Ovary (tissue), 3 donors: ENCODE data around the gene FAM180A.

Source experiments
- EP300 ChIP-seq: sonication (generic); formaldehyde crosslinking; IDR thresholded peaks from one replicate; pipeline ENCODE4 v1.6.1; 2017; ENCODE audit warnings: antibody characterized with exemption
- TF ChIP-seq, protein P1 (sequence below), 3 donors: fragments of 450-650 bp in 2 of 3; fragments of 200-600 bp in 1 of 3; IDR thresholded peaks; one replicate each; pipeline versions ENCODE4 v1.5.1 to v1.8.0; 2016 to 2022; ENCODE audit warnings: antibody characterized with exemption in 3 of 3, mild to moderate bottlenecking in 1 of 3
- donor health status: DM: no; HTN: no; CAD: no.

DNA sequence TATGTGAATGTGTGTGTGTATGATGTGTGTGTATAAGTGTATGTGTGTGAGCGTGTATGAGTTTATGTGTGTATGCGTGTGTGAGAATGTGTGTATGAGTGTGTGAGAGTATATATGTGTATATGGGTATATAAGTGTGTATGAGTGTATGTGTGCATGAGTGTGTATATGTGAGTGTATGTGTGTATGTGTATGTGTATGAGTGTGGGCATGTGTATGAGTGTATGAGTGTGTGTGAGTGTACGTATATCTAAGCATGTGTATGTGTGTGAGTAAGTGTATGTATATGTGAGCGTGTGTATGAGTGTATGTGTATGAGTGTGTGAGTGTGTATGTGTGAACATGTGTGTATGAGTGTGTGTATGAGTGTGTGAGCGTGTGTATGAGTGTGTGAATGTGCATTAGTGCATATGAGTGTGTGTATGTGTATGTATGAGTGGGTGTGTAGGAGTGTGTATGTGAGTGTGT lies 33.5 kb downstream of the FAM180A start:
- TF ChIP-seq, protein P1, sequence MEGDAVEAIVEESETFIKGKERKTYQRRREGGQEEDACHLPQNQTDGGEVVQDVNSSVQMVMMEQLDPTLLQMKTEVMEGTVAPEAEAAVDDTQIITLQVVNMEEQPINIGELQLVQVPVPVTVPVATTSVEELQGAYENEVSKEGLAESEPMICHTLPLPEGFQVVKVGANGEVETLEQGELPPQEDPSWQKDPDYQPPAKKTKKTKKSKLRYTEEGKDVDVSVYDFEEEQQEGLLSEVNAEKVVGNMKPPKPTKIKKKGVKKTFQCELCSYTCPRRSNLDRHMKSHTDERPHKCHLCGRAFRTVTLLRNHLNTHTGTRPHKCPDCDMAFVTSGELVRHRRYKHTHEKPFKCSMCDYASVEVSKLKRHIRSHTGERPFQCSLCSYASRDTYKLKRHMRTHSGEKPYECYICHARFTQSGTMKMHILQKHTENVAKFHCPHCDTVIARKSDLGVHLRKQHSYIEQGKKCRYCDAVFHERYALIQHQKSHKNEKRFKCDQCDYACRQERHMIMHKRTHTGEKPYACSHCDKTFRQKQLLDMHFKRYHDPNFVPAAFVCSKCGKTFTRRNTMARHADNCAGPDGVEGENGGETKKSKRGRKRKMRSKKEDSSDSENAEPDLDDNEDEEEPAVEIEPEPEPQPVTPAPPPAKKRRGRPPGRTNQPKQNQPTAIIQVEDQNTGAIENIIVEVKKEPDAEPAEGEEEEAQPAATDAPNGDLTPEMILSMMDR (IDR thresholded peaks at IDR 0.05): no peak
- no peak for TF ChIP-seq EP300
